HK-2 (cell line): ENCODE results near the gene SHKBP1.
A peak's percentile ranks its signal among the peaks of the same experiment; 100 is the strongest.
"Not testable (repeated sequence)": the region's sequence is repeated elsewhere in the genome, so short reads cannot be mapped to it uniquely, and the experiment has no call there.

Source experiments
- DNase-seq: peaks from one replicate; pipeline ENCODE4 v3.0.0-alpha.2; 2018; ENCODE audit not compliant: unreplicated experiment

SHKBP1 gene

GRCh38 chr19:40585241-40585981 lies 8.7 kb downstream of the SHKBP1 start:
- DNase-seq = peak; percentile 74

GRCh38 chr19:40585982-40586422 lies 9.3 kb downstream of the SHKBP1 start:
- DNase-seq = no peak

DNA sequence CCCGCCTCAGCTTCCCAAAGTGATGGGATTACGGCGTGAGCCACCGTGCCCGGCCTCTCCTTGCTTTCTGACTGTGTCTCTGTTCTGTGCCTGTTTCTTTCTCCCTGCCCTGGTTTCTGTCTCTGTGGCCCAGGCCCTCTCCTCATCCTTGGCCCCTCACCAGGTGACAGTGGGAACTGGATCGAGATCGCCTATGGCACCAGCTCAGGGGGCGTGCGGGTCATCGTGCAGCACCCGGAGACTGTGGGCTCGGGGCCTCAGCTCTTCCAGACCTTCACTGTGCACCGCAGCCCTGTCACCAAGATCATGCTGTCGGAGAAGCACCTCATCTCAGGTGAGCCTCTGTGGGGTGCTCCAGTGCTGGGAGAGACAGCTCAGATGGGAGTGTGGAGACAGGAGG lies 9.9 kb downstream of the SHKBP1 start:
- no peak for DNase-seq

- peak; percentile 85 for DNase-seq
Observed at GRCh38 chr19:40588110-40588854, 11.6 kb downstream of the SHKBP1 start.

GRCh38 chr19:40588926-40589569 lies 12.4 kb downstream of the SHKBP1 start:
- no peak for DNase-seq

DNA sequence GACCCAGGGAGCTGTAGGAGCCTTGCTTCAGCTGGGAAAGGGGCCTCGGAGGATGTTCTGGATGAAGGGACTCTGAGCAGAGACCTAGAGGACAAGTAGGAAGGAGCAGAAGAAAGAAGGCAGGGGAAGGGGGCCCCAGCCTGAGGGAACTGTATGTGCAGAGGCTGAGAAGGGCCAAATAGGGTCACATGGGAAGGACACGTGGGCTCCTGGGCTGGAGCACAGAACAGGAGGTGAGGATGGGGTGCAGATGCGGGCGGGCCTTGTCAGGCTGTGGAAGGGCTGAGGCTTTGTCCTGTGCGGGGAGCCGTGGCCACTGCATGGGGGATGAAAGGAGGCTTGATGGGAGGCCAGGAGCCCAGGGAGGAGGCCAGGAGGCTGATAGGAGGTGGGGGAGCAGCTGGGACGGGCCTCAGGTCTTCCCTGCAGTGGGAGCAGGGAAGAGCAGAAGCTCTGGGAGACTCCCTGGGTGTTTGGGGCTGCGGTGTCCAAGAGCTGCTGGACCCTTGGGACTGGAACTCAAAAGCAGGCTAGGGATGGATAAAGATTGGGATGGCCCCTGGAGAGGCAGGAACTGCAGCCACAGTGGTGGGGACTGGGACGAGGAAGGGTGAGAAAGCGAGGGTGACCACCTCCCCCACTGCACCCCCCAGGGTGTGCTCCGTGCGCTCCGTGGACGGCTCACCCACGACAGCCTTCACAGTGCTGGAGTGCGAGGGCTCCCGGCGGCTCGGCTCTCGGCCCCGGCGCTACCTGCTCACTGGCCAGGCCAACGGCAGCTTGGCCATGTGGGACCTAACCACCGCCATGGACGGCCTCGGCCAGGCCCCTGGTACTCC lies 13.1 kb downstream of the SHKBP1 start:
- no peak for DNase-seq

DNA sequence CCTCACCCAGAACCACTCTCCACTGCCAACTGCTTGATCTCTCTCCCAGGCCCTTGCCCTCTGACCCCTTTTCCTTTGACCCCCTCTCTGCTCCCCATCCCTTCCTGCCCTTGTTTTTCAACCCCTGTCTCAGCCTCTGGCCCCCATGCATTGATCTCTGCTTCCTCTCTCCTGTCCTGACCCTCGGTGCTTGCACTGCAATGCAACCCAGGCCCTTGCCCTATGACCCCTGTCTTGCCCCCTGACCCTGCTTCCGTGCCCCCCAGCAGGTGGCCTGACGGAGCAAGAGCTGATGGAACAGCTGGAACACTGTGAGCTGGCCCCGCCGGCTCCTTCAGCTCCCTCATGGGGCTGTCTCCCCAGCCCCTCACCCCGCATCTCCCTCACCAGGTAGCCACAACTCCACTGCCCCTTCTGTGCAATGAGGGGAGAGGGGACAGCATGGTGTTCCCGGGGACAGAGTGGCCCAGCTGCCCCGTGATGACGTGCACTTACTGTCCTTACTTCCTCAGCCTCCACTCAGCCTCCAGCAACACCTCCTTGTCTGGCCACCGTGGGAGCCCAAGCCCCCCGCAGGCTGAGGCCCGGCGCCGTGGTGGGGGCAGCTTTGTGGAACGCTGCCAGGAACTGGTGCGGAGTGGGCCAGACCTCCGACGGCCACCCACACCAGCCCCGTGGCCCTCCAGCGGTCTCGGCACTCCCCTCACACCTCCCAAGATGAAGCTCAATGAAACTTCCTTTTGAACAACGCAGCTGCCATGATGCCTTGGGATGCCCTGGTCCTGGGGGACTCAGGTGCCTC lies 14.0 kb downstream of the SHKBP1 start:
- DNase-seq = no peak

GRCh38 chr19:40591724-40592123 lies 15.1 kb downstream of the SHKBP1 start:
- not testable (repeated sequence) for DNase-seq

GRCh38 chr19:40592170-40592569 lies 15.5 kb downstream of the SHKBP1 start:
- DNase-seq = no peak

- DNase-seq = no peak
Observed at GRCh38 chr19:40594255-40594654, 17.6 kb downstream of the SHKBP1 start.

DNA sequence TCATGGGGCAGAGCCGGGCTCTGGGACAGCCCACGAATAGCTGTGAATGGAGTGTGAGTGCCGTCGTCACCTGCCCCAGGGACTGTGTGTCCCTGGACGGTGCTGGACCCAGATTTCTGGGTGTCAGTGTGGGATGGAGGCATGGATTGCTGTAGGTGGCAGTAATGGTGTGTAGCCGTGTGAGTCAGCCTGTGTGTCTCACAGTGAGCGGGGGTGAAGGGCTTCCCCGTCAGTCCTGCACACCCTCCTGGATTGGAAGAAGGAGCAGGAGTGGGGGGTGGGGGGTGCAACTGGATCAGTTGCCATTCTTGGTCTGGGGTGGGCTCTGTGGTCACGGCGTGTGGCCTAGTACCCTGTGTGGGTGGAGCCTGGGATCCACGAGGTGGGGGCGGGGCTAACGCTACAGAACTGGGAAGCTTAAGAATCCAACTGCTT lies 18.0 kb downstream of the SHKBP1 start:
- peak; percentile 82 for DNase-seq

DNA sequence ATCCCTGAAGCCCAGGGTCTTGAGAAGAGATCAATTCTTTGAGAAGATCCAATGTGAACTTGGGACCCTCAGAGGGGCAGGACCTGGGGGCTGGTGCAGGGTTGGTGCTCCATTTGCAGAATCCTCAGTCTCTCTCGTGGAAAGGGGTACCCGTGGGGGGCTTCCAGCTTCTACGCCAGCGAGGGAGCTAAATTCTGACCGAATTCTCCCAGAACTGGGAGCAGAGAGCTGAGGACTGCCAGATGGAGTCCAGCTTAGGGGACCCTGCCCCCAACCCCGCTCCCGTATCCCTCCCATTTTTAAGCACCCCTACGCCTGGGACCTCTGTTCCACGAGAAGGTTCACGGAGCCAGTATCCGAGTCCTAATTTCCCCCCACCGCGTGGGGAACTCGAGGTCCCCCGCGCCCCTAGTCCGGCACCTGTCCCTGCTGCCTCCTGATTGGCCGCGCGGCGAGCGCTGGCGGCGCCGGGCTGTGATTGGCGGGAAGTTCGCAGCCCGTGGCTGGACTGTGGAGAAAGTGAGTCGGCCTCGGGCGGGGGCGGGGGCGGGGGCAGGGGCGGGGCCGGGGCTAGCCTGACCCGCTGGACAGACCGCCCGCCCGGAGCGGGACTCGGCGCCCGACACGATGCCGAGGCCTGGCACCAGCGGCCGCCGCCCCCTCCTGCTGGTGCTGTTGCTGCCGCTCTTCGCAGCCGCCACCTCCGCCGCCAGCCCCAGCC lies 20.1 kb downstream of the SHKBP1 start:
- DNase-seq = peak; percentile 89

GRCh38 chr19:40597329-40597838 lies 20.7 kb downstream of the SHKBP1 start:
- no peak for DNase-seq

GRCh38 chr19:40598121-40598917 lies 21.6 kb downstream of the SHKBP1 start:
- DNase-seq = peak; percentile 94

GRCh38 chr19:40598918-40599307 lies 22.2 kb downstream of the SHKBP1 start:
- no peak for DNase-seq

DNA sequence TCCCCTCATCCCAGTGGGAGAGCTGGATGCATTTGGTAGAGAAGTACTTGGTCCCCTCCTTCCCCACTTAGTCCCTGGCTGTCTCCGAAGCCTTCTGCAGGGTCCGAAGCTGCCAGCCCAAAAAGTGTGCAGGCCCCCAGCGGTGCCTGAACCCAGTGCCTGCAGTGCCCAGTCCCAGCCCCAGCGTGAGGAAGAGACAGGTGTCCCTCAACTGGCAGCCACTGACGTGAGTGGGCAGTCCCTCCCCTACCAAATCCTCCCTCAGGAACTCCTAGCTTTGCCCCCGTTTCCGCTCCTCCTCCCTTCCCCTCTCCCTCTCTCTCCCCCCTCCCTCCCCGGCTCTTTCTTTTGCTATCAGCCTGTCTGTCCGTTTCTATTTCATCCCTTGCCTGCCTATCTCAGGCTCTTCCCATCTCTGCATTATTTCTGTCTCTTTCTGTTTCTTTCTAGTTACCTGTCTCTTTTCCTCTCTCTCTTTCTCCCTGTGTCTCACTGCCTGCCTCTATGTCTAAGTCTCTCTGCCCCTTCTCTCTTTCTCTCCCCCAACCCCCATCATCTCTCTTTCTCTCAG lies 22.7 kb downstream of the SHKBP1 start:
- DNase-seq = no peak

DNA sequence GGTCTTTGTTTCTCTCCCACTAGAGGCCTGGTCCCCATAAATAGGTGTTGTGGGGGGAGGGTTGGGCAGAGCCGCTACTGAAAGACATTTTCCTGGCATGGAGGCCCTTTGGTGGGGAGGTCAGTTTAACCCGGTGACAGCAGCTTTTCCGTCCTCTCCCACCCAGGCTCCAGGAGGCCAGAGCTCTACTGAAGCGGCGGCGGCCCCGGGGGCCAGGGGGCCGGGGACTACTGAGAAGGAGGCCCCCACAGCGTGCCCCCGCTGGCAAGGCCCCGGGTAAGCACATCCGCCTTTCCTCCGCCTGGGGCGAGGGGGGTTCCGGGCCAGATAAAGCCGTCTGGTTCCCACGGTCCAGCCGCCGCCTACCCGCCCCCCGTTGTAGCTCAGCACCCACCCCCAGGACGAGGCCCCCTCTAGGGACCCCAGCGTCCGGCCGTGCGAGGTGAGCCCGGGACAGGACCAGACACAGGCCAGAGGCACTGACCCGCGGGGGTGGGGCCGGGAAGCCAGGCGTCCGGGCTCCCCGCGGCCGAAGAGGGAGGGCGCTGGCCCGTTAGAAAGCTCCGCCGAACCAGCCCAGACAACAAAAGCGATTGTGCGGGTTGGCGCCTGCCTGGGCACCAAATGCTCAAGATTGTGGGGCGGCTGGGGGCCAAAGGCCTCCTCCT lies 23.4 kb downstream of the SHKBP1 start:
- DNase-seq = no peak

DNA sequence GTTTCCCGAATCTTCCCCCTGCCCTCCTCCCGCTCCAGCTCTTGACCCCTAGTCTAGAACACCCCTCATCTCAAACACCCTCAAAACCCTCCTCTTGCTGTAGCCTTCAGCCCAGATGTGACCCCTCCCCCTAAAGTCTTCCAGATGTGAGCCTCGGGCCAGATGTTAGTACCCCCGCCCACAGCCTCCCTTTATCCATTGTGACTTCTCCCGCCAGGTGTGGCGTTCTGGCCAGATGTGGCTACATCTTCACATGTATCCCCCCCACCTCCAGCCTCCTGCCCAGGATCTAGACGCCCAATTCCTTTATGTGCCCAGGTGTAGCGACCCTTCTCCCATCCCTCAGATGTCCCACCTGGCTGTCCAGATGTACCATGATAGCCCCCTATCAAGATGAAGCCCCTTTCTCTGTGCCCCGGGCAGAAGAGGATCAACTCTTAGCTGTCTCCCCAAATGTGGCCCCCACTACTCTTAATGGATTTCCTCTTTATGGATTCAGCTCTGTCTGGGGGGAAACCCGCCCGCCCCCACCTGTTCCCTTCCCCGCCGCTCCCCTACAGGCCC lies 24.0 kb downstream of the SHKBP1 start:
- no peak for DNase-seq
